Activated CD4-positive, CD25-positive, alpha-beta regulatory T cell treated with anti-CD3 and anti-CD28 coated beads, Interleukin-2, amount 50 U/mL, for 24 hours (primary cell): ENCODE measurements around the gene GTPBP3.

Experiments
- ATAC-seq, 2 donors: fragments of 150-1000 bp; cut with Tn5 transposase; one replicate each; pipeline ENCODE4 v1.10.0; 2021; ENCODE audit warnings: mild to moderate bottlenecking in 1 of 2, moderate library complexity in 1 of 2

GTPBP3 gene

DNA sequence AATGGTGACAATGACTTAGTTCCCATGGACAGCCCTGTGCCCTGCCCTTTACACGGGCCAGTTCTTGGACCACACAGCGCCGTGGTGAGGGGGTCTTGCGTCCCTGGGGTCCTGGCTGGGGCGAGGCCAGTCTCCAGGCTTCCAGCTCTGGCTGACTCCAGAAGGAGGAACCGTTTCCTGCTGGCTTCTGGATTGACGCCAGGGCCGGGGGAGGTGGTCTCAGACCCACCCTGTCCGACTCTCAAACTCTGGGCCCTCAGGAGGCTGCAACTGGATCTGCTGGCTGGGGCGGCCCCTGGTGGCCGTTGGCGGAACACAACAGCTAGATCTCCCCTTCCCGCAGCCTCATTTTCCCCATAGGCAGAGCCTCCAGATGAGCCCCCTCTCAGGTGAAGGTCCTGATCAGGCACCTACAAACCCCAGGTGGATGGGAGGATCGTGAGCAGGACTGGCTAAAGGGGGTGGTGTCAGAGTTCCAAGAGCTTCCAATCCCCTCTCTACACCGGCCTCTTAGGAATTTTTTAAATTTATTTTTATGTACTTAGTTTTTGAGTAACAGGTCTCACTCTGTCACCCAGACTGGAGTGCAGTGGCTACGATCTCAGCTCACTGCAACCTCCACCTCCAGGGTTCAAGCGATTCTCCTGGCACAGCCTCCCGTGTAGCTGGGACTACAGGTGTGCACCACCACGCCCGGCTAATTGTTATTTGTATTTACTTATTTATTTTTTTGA, 48.7 kb downstream of the GTPBP3 start:
- ATAC-seq = peak; percentile 24 to 29

DNA sequence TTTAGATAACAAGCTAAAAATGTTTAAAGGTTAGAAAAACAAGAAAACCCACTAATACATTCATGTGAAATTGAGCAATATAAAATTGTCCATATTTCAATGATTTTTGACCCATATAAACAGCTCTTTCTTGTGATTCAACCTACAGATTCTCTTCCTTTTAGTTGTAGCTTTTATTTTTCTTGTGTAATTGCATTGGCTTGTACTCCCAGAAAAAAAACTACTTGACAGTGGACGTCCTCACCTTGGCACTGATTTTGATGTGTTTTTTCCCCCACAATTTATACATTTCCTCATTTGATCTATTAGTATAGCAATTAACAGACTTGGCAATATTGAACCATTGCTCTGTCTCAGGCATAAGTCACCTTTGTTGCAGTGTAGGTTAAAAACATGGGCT, 51.9 kb downstream of the GTPBP3 start:
- ATAC-seq = no peak

DNA sequence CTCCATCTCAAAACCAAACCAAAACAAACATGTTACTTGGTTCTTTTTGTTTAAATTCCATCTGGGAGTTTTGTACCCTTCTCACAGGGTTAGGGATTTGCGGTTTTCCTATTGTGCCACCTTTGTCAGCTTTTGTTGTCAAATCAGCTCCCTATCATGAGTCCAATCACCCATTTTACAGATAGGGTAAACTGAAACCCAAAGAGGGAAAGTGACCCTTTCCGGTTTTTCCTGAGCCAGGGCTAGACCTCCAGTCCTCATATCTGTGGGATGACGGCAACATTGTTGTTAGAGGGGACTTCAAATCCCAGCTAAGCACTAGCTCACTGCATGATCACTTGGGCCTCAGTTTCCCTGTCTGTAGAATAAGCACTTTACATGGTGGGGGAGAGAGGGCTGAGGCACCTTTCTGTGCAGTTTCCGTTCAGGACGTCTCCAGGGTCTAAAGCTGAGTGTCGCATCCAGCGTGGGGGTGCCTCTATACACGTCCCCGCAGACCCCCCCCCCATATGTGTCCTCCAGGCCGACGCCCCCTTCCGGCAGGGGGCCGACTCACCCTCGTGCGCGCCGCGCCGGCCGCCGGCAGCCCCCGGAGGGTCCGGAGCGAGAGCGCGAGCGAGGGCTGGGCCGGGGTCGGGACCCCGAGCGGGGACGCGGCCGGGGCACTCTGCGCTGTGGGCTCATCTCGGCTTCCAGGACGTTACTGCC, 52.8 kb downstream of the GTPBP3 start:
- ATAC-seq = no peak

DNA sequence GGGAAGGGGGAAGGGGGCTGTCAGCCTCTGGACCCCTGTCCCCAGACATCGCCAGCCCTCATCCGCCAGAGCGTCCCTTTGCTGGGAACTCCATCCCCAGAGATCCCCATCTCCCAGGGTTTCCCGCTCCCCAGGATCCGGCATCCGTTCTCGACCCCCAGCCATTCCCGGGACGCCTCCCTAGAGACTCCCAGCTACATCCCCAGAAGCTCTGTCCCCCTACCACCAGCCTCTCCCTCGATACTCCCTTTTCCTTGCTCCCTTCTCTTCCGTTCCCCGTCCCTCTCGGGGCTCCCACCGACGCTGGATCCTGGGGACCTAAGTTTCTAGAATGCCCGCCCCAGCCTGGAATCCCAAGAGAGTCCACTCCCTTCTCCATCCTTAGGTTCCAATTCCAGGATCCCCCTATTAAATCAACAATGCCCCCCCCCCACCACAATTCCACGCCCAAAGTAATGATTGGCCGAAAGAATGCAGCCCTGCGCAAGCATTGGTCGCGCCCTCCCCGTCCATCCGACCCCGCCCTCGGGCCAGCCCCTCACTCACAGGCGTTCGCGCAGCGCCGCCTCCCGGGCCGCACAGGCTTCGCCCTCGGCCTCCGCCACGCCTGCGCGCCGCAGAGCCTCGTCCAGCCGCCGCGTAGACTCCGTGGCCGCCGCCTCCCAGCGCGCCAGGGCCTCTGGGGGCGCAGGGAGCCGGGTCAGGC, 53.5 kb downstream of the GTPBP3 start:
- ATAC-seq = peak; percentile 97 to 99

DNA sequence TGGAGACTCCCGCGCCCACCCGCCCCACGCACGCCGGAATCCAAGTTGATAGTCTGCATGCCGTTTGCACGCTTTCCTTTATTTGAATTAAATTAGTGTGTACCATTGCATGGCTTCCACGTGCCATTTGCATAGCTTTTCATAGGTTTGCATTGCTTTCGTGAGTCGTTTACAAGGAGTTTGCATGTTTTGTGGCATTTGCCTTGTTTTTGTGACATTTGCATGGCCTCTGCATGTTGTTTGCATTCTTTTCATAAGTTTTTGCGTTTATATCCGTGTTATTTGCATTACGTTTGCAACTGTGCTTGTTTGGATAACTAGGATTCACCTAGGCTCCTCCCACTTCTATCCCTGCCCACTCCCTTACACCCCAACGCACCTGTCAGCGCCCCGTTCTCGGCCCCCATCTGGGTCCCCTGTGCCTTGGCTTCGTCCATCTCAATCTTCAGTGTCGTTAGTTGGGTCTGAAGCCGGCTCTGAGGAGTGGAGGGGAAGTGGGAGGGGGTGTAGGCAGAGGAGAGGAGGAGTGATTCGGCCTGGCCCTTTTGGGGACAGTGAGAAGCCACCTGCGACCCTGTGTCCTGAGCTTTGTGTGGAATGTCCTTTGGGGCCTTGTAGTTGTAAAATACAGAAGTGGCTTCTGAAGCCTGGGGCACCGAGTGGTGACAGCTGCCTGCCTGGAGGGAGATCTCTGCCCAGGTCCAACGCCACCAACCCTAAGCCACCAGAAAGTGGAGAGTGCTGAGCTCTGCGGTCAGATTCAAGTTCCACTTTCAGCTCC, 54.2 kb downstream of the GTPBP3 start:
- no peak for ATAC-seq
